ENCODE data around the gene PARP6.

Gene PARP6

GRCh38 chr15:72198356-72199204 is 73.8 kb downstream of the PARP6 start:
- DNase-seq = no peak

DNA sequence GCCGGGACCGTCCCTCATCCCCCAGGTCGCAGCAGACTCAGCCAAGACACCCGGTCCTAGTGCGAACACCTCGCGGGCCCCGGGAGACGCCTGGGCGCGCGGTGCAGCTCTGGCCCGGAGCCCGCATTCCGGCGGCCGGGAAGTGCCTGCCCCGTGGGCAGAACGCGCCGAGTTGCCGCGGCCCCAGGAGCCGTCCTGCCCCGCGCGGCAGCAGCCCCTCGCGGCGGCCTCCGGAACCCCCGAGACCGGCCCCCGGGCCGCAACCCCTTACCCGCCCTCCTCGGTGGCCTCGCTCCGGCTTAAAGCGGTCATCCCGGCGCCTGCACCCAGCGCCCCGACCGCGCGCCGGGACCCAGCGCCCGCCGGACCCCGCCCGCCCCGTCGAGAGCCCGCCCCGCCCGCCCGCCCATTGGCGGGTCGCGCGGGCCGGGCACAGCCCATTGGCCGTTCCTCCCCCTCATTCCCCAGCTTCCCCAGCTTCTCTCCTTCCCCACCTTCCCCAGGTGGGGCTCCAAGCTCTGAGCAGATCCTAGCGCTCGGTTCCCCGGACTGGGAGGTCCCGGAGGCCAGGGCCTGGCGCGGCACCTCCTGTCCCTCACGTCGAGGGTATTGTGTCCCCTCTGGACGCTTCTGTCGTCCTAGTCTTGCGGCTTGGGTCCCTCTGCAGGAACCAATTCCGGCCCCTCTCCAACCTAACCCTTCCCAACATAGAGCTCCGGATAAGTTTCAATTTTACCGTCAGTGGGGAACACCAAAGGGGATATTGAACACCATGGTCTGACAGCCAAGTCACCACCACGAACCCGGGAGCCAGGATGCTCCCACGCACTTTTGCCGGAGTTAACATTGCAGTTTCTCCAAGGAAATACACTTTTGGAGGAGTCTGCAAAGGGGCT is 74.6 kb downstream of the PARP6 start, which contains the start of gene GRAMD2A:
TSS of gene GRAMD2A (minus strand) at position 328 of the 896 bp plus-strand sequence.
- DNase-seq = no peak

- no peak for DNase-seq
Observed at GRCh38 chr15:72197041-72197459, 75.3 kb downstream of the PARP6 start.

DNA sequence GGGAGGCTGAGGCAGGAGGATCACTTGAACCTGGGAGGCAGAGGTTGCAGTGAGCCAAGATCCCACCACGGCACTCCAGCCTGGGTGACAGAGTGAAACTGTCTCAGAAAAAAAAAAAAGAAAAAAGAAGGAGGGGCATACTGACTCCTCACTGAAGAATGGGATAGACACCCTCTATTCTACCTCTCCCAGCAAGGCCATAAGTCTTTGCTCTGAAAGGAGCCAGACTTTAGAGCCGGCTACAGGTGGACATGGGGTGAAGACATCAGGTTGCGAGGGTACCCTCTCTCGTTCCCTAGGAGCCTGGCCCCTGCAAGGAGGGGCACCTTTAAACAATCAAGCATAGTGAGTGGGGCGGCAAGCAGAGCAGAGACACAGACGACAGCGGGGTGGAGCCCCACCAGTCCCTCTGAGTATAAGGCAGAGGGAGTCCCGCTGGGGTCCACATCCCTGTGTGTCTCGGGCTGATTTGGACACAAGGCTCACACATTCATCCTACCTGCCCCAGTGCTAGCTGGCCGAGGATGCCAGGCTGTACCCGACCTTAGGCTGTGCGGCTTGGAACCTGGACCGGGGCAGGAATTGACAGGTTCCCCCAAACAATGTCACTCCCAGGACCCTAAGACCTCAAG is 75.8 kb downstream of the PARP6 start:
- DNase-seq = no peak

DNA sequence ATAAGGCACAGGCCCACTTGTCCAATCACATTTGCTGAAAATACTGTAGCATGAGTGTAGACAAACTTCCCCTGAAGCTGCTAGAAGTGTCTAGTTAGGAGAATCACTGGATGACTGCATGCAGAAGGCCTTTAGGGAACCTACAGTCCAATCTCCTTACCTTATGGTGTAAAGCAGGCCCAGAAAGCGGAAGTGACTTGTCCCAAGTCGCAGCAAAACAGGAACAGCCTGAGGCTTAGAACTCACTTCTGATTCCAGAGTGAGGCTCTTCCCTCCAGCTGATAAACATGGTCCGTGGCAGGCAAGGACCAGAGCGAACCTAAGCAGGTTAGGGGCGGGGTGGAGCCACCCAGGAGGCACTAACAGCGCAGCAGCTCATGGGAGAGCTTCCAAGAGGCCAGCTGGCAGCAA is 77.2 kb downstream of the PARP6 start:
- DNase-seq = no peak

DNA sequence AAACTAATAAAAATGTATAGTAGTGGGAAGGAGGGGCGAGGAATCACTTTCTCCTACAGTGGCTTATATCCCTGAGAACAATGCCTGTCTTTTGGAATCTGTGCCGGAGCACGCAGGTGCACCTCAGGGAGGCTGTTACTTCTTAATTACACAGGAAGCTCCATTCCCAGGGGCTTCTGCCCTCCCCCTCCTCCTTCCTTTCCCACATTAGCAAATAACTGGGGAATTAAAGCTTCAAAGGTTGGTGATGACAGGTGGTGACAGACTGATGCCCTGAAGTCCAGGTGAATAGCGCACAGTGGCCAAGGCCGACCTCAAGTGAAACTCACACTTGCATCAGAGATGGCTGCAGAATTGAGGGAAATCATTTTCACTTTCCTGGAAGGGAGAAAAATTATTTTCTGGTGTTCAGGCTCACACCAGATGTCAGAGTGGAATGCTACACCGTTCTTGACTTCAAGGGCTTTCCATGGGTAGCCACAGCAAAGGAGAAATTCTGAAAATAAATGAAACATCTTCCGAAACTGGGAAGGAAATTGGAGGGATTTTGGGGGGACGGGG is 78.4 kb downstream of the PARP6 start:
- DNase-seq = no peak

DNA sequence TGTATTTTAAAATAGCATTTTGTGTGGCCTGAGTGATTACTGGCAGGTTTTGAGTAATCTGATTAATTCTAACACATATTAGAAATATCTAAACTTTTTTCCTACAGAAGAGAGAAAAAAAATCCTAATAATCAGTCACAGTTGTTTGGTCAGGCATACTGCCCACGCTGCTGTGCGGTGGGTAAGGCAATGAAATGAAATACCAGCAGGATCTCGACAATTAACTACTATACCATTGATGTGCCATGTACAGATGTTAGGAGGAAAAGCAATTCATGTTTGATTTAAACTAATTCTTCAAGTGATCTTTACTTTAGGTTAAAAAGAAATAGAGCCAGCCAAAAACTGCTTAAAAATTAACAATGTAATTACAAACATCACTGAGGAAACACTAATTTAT is 79.9 kb downstream of the PARP6 start:
- no peak for DNase-seq

Measured in activated naive CD4-positive, alpha-beta T cell (primary cell).